K562 (cell line): Measurements from ENCODE around the gene ZNF384. TPM values are rescaled to one million over a fixed set of nuclear protein-coding genes. Genes with fewer than 3 reads are reported as not detected.

Source experiments
- ATAC-seq: fragments of 200-7000 bp; cut with Tn5 transposase; 3 replicates; pipeline ENCODE4 v1.9.1; 2020; ENCODE audit warnings: moderate library complexity
- BruUV-seq: library from RNA; stranded (reverse); fragments of 400-500 nt; replicated peaks from 2 replicates; lab custom pipeline; 2021; lab: Mats Ljungman, UMichigan
- CTCF ChIA-PET: fragments of 300-600 bp; formaldehyde crosslinking; extraction: SDS; loops from one replicate; lab custom pipeline; 2021; ENCODE audit warnings: low intra/inter-chr PET ratio; lab: Yijun Ruan, JAX
- POLR2A ChIA-PET: fragments of 300-600, 350-650 bp; sonication (Branson Sonifier 250); formaldehyde crosslinking; extraction: SDS; loops from one replicate; lab custom pipeline; 2021; ENCODE audit warnings: antibody characterized with exemption, inconsistent platforms; lab: Yijun Ruan, JAX
- DNase-seq, 4 experiments: peaks; one replicate each; pipeline versions ENCODE4 v3.0.0 to v3.0.0-alpha.2; 2011 to 2018; ENCODE audit warnings: low spot score in 3 of 4, mixed read lengths in 3 of 4; ENCODE audit errors: extremely low read depth in 1 of 4
- FAIRE-seq: peaks from 2 replicates; lab custom pipeline; 2011; peaks lifted over from hg19 to GRCh38; lab: Jason Lieb, UNC
- H2AFZ ChIP-seq: 2 replicates; pipeline ENCODE4 v1.6.0; 2011; ENCODE audit warnings: low read depth, low read length, control low read depth, inconsistent platforms
- H3K27ac ChIP-seq: fragments of 200-600 bp; 3 replicates; pipeline ENCODE4 v1.8.0; 2011; ENCODE audit warnings: low read depth, mild to moderate bottlenecking, control low read depth, inconsistent platforms, low read length, moderate library complexity, mixed read lengths; ENCODE audit errors: extremely low read depth
- H3K27me3 ChIP-seq, 2 experiments: fragments of 300-600 bp in 1 of 2; 2 replicates in 1 of 2; 3 replicates in 1 of 2; pipeline versions ENCODE4 v1.6.0 to v1.8.0; 2011; ENCODE audit warnings: inconsistent platforms in 2 of 2, low read length in 2 of 2, mild to moderate bottlenecking in 1 of 2, mixed read lengths in 1 of 2, moderate library complexity in 1 of 2; ENCODE audit not compliant: control insufficient read depth in 2 of 2, insufficient read depth in 2 of 2
- H3K36me3 ChIP-seq: fragments of 300-600 bp; 3 replicates; pipeline ENCODE4 v1.8.0; 2011; ENCODE audit warnings: mild to moderate bottlenecking, low read length, inconsistent platforms; ENCODE audit not compliant: control insufficient read depth, insufficient read depth
- H3K4me1 ChIP-seq, 2 experiments: fragments of 200-600 bp in 1 of 2; replicated peaks in 1 of 2; 2 replicates in 1 of 2; 3 replicates in 1 of 2; pipeline versions ENCODE4 v1.5.1 to v1.8.0; 2011; ENCODE audit warnings: inconsistent platforms in 2 of 2, low read length in 2 of 2, mild to moderate bottlenecking in 1 of 2, mixed read lengths in 1 of 2, moderate library complexity in 1 of 2; ENCODE audit not compliant: control insufficient read depth in 2 of 2, insufficient read depth in 2 of 2
- H3K4me2 ChIP-seq: 2 replicates; pipeline ENCODE4 v1.6.1; 2011; ENCODE audit warnings: low read length, control low read depth, inconsistent platforms, mixed read lengths; ENCODE audit not compliant: insufficient read depth
- H3K4me3 ChIP-seq: fragments of 200-600 bp; sonication (generic), shearing (Covaris generic); 2 replicates; pipeline ENCODE4 v1.5.1; 2016; ENCODE audit warnings: control low read depth, inconsistent platforms
- H3K79me2 ChIP-seq: fragments of 200-600 bp; 3 replicates; pipeline ENCODE4 v1.8.0; 2011; ENCODE audit warnings: low read length, inconsistent platforms; ENCODE audit not compliant: control insufficient read depth, insufficient read depth
- H3K9ac ChIP-seq, 2 experiments: 2 replicates each; pipeline versions ENCODE4 v1.6.0 to v1.6.1; 2011; ENCODE audit warnings: low read depth in 2 of 2, low read length in 2 of 2, control low read depth in 1 of 2, inconsistent platforms in 1 of 2, mild to moderate bottlenecking in 1 of 2, mixed read lengths in 1 of 2; ENCODE audit not compliant: insufficient read depth in 1 of 2
- H3K9me1 ChIP-seq: one replicate; pipeline ENCODE4 v1.6.0; 2011; ENCODE audit warnings: inconsistent platforms, mild to moderate bottlenecking, low read length, moderate library complexity; ENCODE audit not compliant: control insufficient read depth, insufficient read depth
- H3K9me3 ChIP-seq: replicated peaks from 2 replicates; pipeline ENCODE4 v1.5.1; 2011; ENCODE audit warnings: low read depth, low read length, inconsistent platforms; ENCODE audit not compliant: control insufficient read depth, insufficient read depth
- H4K20me1 ChIP-seq: replicated peaks from 2 replicates; pipeline ENCODE4 v1.6.1; 2011; ENCODE audit warnings: low read length, inconsistent platforms, mixed read lengths; ENCODE audit not compliant: control insufficient read depth, insufficient read depth
- CBX5 ChIP-seq: IDR thresholded peaks from 2 replicates; pipeline ENCODE4 v1.6.1; 2014; ENCODE audit warnings: low read depth, borderline replicate concordance
- MTA2 ChIP-seq: fragments of 450-650 bp; IDR thresholded peaks from 2 replicates; pipeline ENCODE4 v1.6.1; 2016; ENCODE audit warnings: low read depth
- RFX1 ChIP-seq: fragments of 450-650 bp; IDR thresholded peaks from 2 replicates; pipeline ENCODE4 v1.6.1; 2016; ENCODE audit warnings: mild to moderate bottlenecking, moderate library complexity
- ZNF146 ChIP-seq: IDR thresholded peaks from one replicate; pipeline ENCODE4 v1.6.1; 2018; ENCODE audit warnings: missing compliant biosample characterization; ENCODE audit not compliant: unreplicated experiment
- ZNF347 ChIP-seq: fragments of 450-650 bp; formaldehyde crosslinking; IDR thresholded peaks from 2 replicates; pipeline ENCODE4 v1.4.0; 2020; ENCODE audit warnings: low read depth, mild to moderate bottlenecking, moderate library complexity
- WGBS: fragments of 100-300 bp; shearing (Covaris generic); methylation state at CpG from one replicate; pipeline ENCODE4 v1.1.6; 2016; ENCODE audit warnings: low coverage, mixed read lengths; ENCODE audit not compliant: insufficient coverage; ENCODE audit errors: missing lambda C conversion rate; 5-methylcytosine and 5-hydroxymethylcytosine counted together
- in situ Hi-C: fragments of 300-500 bp; cut with MboI; formaldehyde crosslinking; loops from 4 replicates; pipeline ENCODE4 v1.15.0; 2018; ENCODE audit warnings: inconsistent platforms, mixed read lengths
- intact Hi-C: fragments of 100-400 bp; cut with micrococcal nuclease; formaldehyde crosslinking; loops from 2 replicates; pipeline ENCODE4 v1.14.2; 2022
- polyA plus RNA-seq, 8 experiments: library from polyadenylated mRNA; depleted of rRNA in 4 of 8; stranded (reverse) in 5 of 8; unstranded in 3 of 8; fragments of >200 nt; fragmentation: Nextera tagmentation in 2 of 8; fragmentation: Illumina TruSeq in 1 of 8; extraction: Ambion mirVana in 2 of 8; extraction: Trizol in 1 of 8; gene quantifications; 2 replicates each; pipeline versions ENCODE4 v1.2.1 to v1.2.3, GENCODE V29; 2011 to 2014; ENCODE audit warnings: inconsistent platforms in 1 of 8, missing spikeins in 1 of 8
- total RNA-seq, 7 experiments: library from RNA; depleted of rRNA in 6 of 7; stranded (reverse); fragments of >200 nt in 6 of 7; fragmentation: Illumina TruSeq in 2 of 7; extraction: Trizol in 2 of 7; gene quantifications; 2 replicates each; pipeline versions ENCODE4 v1.2.1 to v1.2.3, GENCODE V29; 2011 to 2021; ENCODE audit warnings: low replicate concordance in 1 of 7
- TF ChIP-seq, protein P1 (sequence below): fragments of 250-450 bp; sonication (Bioruptor Pico); IDR thresholded peaks from 2 replicates; pipeline ENCODE4 v1.8.0; 2021; ENCODE audit warnings: moderate library complexity, mild to moderate bottlenecking, inconsistent platforms
- TF ChIP-seq, protein P2 (sequence below): sonication (generic); IDR thresholded peaks from 2 replicates; pipeline ENCODE4 v1.6.1; 2016

The ZNF384 gene
- total and polyA plus RNA-seq, 9 of the 15 experiments (the other 6 are each of a cell fraction or from before 2014, with no cell fraction given), result 0.36 to 64.8 (median 21.3) TPM

DNA sequence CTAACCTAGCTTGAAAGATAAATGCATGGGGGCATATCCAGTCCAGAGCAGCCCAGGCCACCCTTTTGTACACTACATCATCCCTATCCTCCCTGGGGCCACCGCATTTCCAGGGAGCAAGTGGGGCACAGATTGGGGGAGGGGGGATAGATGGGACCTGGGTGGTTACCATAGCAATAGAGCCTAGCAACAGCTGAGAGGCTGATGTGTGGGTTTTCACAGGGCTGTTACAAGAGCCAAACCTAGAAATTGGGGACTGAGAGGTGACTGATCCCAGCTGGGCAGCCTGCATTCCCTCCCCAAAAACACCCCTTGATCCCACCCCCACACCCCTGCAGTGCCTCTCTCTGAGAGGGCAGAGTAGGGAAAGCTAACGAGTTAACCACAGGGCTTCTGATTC is 3.7 kb upstream of the ZNF384 start:
- no peak for FAIRE-seq
- BruUV-seq, result no TSS peak
- intact Hi-C loops, result no loop called here
- no peaks in the 10 kb centered on the region for H3K9me3 ChIP-seq
- ATAC-seq, result no peak
- no peak overlapping the region for H3K4me3 ChIP-seq
- in situ Hi-C loops, result no loop called here
- H3K9me1 ChIP-seq, result no peaks in the 10 kb centered on the region
- H3K27ac ChIP-seq, result no peak overlapping the region
- H3K79me2 ChIP-seq, result peaks cover 23% of the 10 kb centered on the region
- no peaks in the 10 kb centered on the region for H4K20me1 ChIP-seq
- DNase-seq, result no peak
- TF ChIP-seq CBX5 (no peak), RFX1 (peak; percentile 76), ZNF347 (CRISPR knock-in tag) (no peak), ZNF146 (CRISPR knock-in tag) (no peak), MTA2 (no peak)
- TF ChIP-seq, protein P1, sequence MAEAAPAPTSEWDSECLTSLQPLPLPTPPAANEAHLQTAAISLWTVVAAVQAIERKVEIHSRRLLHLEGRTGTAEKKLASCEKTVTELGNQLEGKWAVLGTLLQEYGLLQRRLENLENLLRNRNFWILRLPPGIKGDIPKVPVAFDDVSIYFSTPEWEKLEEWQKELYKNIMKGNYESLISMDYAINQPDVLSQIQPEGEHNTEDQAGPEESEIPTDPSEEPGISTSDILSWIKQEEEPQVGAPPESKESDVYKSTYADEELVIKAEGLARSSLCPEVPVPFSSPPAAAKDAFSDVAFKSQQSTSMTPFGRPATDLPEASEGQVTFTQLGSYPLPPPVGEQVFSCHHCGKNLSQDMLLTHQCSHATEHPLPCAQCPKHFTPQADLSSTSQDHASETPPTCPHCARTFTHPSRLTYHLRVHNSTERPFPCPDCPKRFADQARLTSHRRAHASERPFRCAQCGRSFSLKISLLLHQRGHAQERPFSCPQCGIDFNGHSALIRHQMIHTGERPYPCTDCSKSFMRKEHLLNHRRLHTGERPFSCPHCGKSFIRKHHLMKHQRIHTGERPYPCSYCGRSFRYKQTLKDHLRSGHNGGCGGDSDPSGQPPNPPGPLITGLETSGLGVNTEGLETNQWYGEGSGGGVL (CRISPR knock-in tag), result no peak
- TF ChIP-seq, protein P2, sequence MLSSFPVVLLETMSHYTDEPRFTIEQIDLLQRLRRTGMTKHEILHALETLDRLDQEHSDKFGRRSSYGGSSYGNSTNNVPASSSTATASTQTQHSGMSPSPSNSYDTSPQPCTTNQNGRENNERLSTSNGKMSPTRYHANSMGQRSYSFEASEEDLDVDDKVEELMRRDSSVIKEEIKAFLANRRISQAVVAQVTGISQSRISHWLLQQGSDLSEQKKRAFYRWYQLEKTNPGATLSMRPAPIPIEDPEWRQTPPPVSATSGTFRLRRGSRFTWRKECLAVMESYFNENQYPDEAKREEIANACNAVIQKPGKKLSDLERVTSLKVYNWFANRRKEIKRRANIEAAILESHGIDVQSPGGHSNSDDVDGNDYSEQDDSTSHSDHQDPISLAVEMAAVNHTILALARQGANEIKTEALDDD, result no peak
- H3K36me3 ChIP-seq, result no peaks in the 10 kb centered on the region
- ChIA-PET CTCF (interaction anchor here (0.5 kb wide), 1 partner anchor 30 kb away, joined by 3 read pairs; no protein-coding TSS in a partner anchor), POLR2A (interaction anchor here (0.7 to 1.5 kb wide), 3 partner anchors 64 to 127 kb away, joined by 3 to 4 read pairs (median 3); partner anchors contain the start of gene PTMS)
- H3K4me1 ChIP-seq, result peaks cover 0 to 14% of the 10 kb centered on the region in 2 experiments; a peak in 2 of 5 replicates
- H3K4me2 ChIP-seq, result no peak overlapping the region
- 38% methylated on average over 1 of the region's 2 CpGs for WGBS
- H2AFZ ChIP-seq, result no peak overlapping the region
- H3K9ac ChIP-seq, result no peak overlapping the region
- H3K27me3 ChIP-seq, result no peaks in the 10 kb centered on the region; a peak in 1 of 5 replicates
